ENCODE results near the gene EMSY.
A peak's percentile ranks its signal among the peaks of the same experiment; 100 is the strongest.

EMSY gene

GRCh38 chr11:76455331-76455730, 10.5 kb downstream of the EMSY start:
- POLR2A ChIA-PET, result no interaction called here
- CTCF ChIA-PET, result interaction anchor here (1.2 to 1.5 kb wide), 2 partner anchors 10 to 15 kb away, joined by 3 read pairs; no protein-coding TSS in a partner anchor

GRCh38 chr11:76455931-76456330, 11.1 kb downstream of the EMSY start:
- TF ChIP-seq CTCF (IDR thresholded peaks at IDR 0.05; ENCODE audit: control extremely low read depth, extremely low read depth, low read depth, missing control alignments), result no peak
- no peak for DNase-seq (ENCODE audit: extremely low spot score)
- POLR2A ChIA-PET, result no interaction called here
- CTCF ChIA-PET, result interaction anchor here (1.2 to 1.5 kb wide), 2 partner anchors 10 to 14 kb away, joined by 3 read pairs; no protein-coding TSS in a partner anchor

More at GRCh38 chr11:76455331-76455730, 10.5 kb downstream of the EMSY start:
- DNase-seq (ENCODE audit: extremely low spot score), result no peak
- TF ChIP-seq CTCF (IDR thresholded peaks at IDR 0.05; ENCODE audit: control extremely low read depth, extremely low read depth, low read depth, missing control alignments), result no peak

GRCh38 chr11:76456571-76456970, 11.8 kb downstream of the EMSY start:
- POLR2A ChIA-PET, result no interaction called here
- CTCF ChIA-PET, result interaction anchor here (0.7 to 1.5 kb wide), 2 partner anchors 13 to 30 kb away, joined by 3 read pairs; no protein-coding TSS in a partner anchor
- no peak for DNase-seq (ENCODE audit: extremely low spot score)
- no peak for TF ChIP-seq CTCF (IDR thresholded peaks at IDR 0.05; ENCODE audit: control extremely low read depth, extremely low read depth, low read depth, missing control alignments)

- POLR2A ChIA-PET, result no interaction called here
- CTCF ChIA-PET, result interaction anchor here (0.7 to 2.0 kb wide), 2 partner anchors 14 to 16 kb away, joined by 3 to 9 read pairs; partner anchors contain the start of gene EMSY
- no peak for DNase-seq (ENCODE audit: extremely low spot score)
- peak; percentile 8 for TF ChIP-seq CTCF (IDR thresholded peaks at IDR 0.05; ENCODE audit: control extremely low read depth, extremely low read depth, low read depth, missing control alignments)
These were observed 14.5 kb downstream of the EMSY start for GRCh38 chr11:76459299-76459698.

- no peak for TF ChIP-seq CTCF (IDR thresholded peaks at IDR 0.05; ENCODE audit: control extremely low read depth, extremely low read depth, low read depth, missing control alignments)
These were observed 15.0 kb downstream of the EMSY start for GRCh38 chr11:76459846-76460245.

GRCh38 chr11:76462317-76462716, 17.5 kb downstream of the EMSY start:
- ChIA-PET POLR2A (no interaction called here), CTCF (no interaction called here)
- DNase-seq (ENCODE audit: extremely low spot score), result no peak
- TF ChIP-seq CTCF (IDR thresholded peaks at IDR 0.05; ENCODE audit: control extremely low read depth, extremely low read depth, low read depth, missing control alignments), result no peak

More at GRCh38 chr11:76459846-76460245, 15.0 kb downstream of the EMSY start:
- CTCF ChIA-PET, result interaction anchor here (2.0 kb wide), 1 partner anchor 14 kb away, joined by 9 read pairs; the partner anchor contains the start of gene EMSY
- POLR2A ChIA-PET, result no interaction called here
- no peak for DNase-seq (ENCODE audit: extremely low spot score)

Measured in GM10248 (cell line).